Fibroblast of lung (primary cell): Measurements from ENCODE around the gene MTR. TPM values are rescaled to one million over a fixed set of nuclear protein-coding genes. Genes with fewer than 3 reads are reported as not detected.

Experiments
- DNase-seq, 2 donors: peaks; one replicate each; pipeline versions ENCODE4 v3.0.0 to v3.0.0-alpha.2; 2010; ENCODE audit warnings: low read depth in 2 of 2
- H2AFZ ChIP-seq: 2 replicates; pipeline ENCODE4 v1.5.1; 2012; ENCODE audit warnings: low read length, control low read depth, inconsistent platforms
- H3K27ac ChIP-seq: 2 replicates; pipeline ENCODE4 v1.5.1; 2011; ENCODE audit warnings: low read length, control low read depth; ENCODE audit not compliant: insufficient read depth
- H3K27me3 ChIP-seq: 2 replicates; pipeline ENCODE4 v1.5.1; 2011; ENCODE audit warnings: mild to moderate bottlenecking, low read length; ENCODE audit not compliant: control insufficient read depth, insufficient read depth
- H3K36me3 ChIP-seq: 2 replicates; pipeline ENCODE4 v1.5.1; 2011; ENCODE audit warnings: low read length; ENCODE audit not compliant: control insufficient read depth, insufficient read depth
- H3K4me1 ChIP-seq: 2 replicates; pipeline ENCODE4 v1.5.1; 2011; ENCODE audit warnings: low read length; ENCODE audit not compliant: control insufficient read depth, insufficient read depth; ENCODE audit errors: extremely low read depth
- H3K4me2 ChIP-seq: 2 replicates; pipeline ENCODE4 v1.5.1; 2011; ENCODE audit warnings: low read length, control low read depth; ENCODE audit not compliant: insufficient read depth; ENCODE audit errors: extremely low read depth
- H3K4me3 ChIP-seq, 4 experiments: fragments of 200-600 bp in 1 of 4; sonication (generic) in 1 of 4; replicated peaks in 1 of 4; 2 replicates each; pipeline ENCODE4 v1.5.1; 2011 to 2016; ENCODE audit warnings: low read length in 4 of 4, low read depth in 3 of 4, mild to moderate bottlenecking in 3 of 4, control low read depth in 2 of 4, inconsistent platforms in 1 of 4, mixed read lengths in 1 of 4; ENCODE audit not compliant: insufficient read depth in 1 of 4; ENCODE audit errors: control extremely low read depth in 1 of 4
- H3K79me2 ChIP-seq: 2 replicates; pipeline ENCODE4 v1.5.1; 2012; ENCODE audit warnings: mild to moderate bottlenecking, low read length, inconsistent platforms; ENCODE audit not compliant: control insufficient read depth, insufficient read depth
- H3K9ac ChIP-seq: 2 replicates; pipeline ENCODE4 v1.5.1; 2011; ENCODE audit warnings: mild to moderate bottlenecking, low read length, control low read depth; ENCODE audit not compliant: insufficient read depth
- H3K9me3 ChIP-seq: 2 replicates; pipeline ENCODE4 v1.5.1; 2012; ENCODE audit warnings: low read depth, low read length; ENCODE audit not compliant: control insufficient read depth, insufficient read depth
- H4K20me1 ChIP-seq: 2 replicates; pipeline ENCODE4 v1.5.1; 2011; ENCODE audit warnings: low read length; ENCODE audit not compliant: control insufficient read depth, insufficient read depth; ENCODE audit errors: extremely low read depth
- CTCF ChIP-seq, 2 donors: IDR thresholded peaks in 1 of 2; conservative IDR thresholded peaks in 1 of 2; 1 replicate in 1 of 2; 2 replicates in 1 of 2; pipeline ENCODE4 v1.5.1; 2011 to 2012; ENCODE audit warnings: low read length in 2 of 2, control low read depth in 1 of 2, inconsistent platforms in 1 of 2, low read depth in 1 of 2, mild to moderate bottlenecking in 1 of 2
- EZH2 ChIP-seq: IDR thresholded peaks from 2 replicates; pipeline ENCODE4 v1.5.1; 2012; ENCODE audit warnings: low read length, control low read depth, mild to moderate bottlenecking; ENCODE audit errors: missing control alignments
- polyA plus RNA-seq, 2 donors: library from polyadenylated mRNA; depleted of rRNA in 1 of 2; stranded (reverse) in 1 of 2; unstranded in 1 of 2; fragments of >200 nt; gene quantifications; 2 replicates each; pipeline ENCODE4 v1.2.1, GENCODE V29; 2011 to 2012; ENCODE audit warnings: missing spikeins in 1 of 2
- total RNA-seq: library from RNA; depleted of rRNA; stranded (reverse); fragments of >200 nt; gene quantifications from 2 replicates; pipeline ENCODE4 v1.2.1, GENCODE V29; 2014

MTR gene
- total and polyA plus RNA-seq, 2 donors (not counting 1 experiment from before 2014, with no cell fraction given): 20.0 to 32.2 TPM

GRCh38 chr1:236767276-236767675, 27.8 kb upstream of the MTR start:
- Histone ChIP-seq H3K4me2 (no peak overlapping the region), H2AFZ (no peak overlapping the region), H3K4me3 (no peak overlapping the region), H3K79me2 (no peaks in the 10 kb centered on the region), H4K20me1 (no peaks in the 10 kb centered on the region), H3K9me3 (no peaks in the 10 kb centered on the region), H3K27me3 (no peaks in the 10 kb centered on the region), H3K9ac (no peak overlapping the region), H3K4me1 (no peaks in the 10 kb centered on the region), H3K36me3 (no peaks in the 10 kb centered on the region), H3K27ac (no peak overlapping the region)
- no peak for TF ChIP-seq CTCF (conservative IDR thresholded peaks at IDR 0.05 in 1 of 2, IDR thresholded peaks at IDR 0.05 in 1 of 2; ENCODE audit: low read depth in 1 of 2, low read length in 2 of 2)
- no peak for TF ChIP-seq EZH2
- DNase-seq: no peak

- no peaks in the 10 kb centered on the region for H4K20me1 ChIP-seq
- no peak overlapping the region for H3K9ac ChIP-seq
- no peak overlapping the region for H3K27ac ChIP-seq
- H3K27me3 ChIP-seq: no peaks in the 10 kb centered on the region
- no peaks in the 10 kb centered on the region for H3K79me2 ChIP-seq
- H3K36me3 ChIP-seq: no peaks in the 10 kb centered on the region
- no peak for DNase-seq
- no peak overlapping the region for H3K4me3 ChIP-seq
- TF ChIP-seq CTCF (conservative IDR thresholded peaks at IDR 0.05 in 1 of 2, IDR thresholded peaks at IDR 0.05 in 1 of 2; ENCODE audit: low read depth in 1 of 2, low read length in 2 of 2): no peak
- no peak for TF ChIP-seq EZH2
- H3K9me3 ChIP-seq: no peaks in the 10 kb centered on the region
- no peak overlapping the region for H3K4me2 ChIP-seq
- no peaks in the 10 kb centered on the region for H3K4me1 ChIP-seq
- H2AFZ ChIP-seq: no peak overlapping the region
Measured at GRCh38 chr1:236768601-236769000, 26.5 kb upstream of the MTR start.

GRCh38 chr1:236773919-236774318, 21.2 kb upstream of the MTR start:
- Histone ChIP-seq H3K36me3 (no peaks in the 10 kb centered on the region), H3K9ac (no peak overlapping the region), H3K4me3 (no peak overlapping the region), H3K4me1 (no peaks in the 10 kb centered on the region), H4K20me1 (no peaks in the 10 kb centered on the region), H2AFZ (no peak overlapping the region), H3K79me2 (no peaks in the 10 kb centered on the region), H3K27ac (no peak overlapping the region), H3K4me2 (no peak overlapping the region), H3K9me3 (no peaks in the 10 kb centered on the region), H3K27me3 (no peaks in the 10 kb centered on the region)
- DNase-seq: no peak
- TF ChIP-seq EZH2 (no peak), CTCF (conservative IDR thresholded peaks at IDR 0.05 in 1 of 2, IDR thresholded peaks at IDR 0.05 in 1 of 2; ENCODE audit: low read depth in 1 of 2, low read length in 2 of 2) (no peak)
